A204.1 (cell line): ENCODE data around the gene ECHDC1.
"Not testable (repeated sequence)": the region's sequence is repeated elsewhere in the genome, so short reads cannot be mapped to it uniquely, and the experiment has no call there.

Experiments used
- FAIRE-seq: peaks from 2 replicates; lab custom pipeline; 2012; peaks lifted over from hg19 to GRCh38; lab: Jason Lieb, UNC

Gene ECHDC1, protein sequence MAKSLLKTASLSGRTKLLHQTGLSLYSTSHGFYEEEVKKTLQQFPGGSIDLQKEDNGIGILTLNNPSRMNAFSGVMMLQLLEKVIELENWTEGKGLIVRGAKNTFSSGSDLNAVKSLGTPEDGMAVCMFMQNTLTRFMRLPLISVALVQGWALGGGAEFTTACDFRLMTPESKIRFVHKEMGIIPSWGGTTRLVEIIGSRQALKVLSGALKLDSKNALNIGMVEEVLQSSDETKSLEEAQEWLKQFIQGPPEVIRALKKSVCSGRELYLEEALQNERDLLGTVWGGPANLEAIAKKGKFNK

GRCh38 chr6:127342946-127343808 lies at the start of gene ECHDC1:
TSS of gene ECHDC1 (minus strand) at chr6:127343609. CDS start at chr6:127331028, 12,581 bp downstream.
- no peak for FAIRE-seq

DNA sequence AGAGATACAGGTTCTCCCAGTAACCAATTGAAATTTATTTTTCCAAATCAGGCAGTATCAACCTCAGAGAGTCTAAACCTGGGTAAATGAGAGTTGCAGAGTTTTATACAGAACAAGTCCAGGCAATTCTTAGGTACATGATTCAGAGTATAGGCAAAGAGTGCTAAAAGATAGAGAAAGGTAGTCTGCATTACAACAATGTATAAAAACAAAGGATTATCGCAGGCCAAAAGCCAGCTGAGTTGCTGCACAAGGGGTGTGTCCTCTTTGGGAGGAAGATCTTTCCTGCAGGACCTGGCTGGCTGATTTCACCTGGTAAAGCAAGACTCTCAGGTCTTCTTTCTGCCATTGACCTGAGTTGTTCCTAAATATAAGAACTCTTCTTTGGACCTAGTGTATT lies 48.9 kb upstream of the ECHDC1 start:
- FAIRE-seq = no peak

GRCh38 chr6:127391094-127391953 lies 47.9 kb upstream of the ECHDC1 start:
- FAIRE-seq = no peak

DNA sequence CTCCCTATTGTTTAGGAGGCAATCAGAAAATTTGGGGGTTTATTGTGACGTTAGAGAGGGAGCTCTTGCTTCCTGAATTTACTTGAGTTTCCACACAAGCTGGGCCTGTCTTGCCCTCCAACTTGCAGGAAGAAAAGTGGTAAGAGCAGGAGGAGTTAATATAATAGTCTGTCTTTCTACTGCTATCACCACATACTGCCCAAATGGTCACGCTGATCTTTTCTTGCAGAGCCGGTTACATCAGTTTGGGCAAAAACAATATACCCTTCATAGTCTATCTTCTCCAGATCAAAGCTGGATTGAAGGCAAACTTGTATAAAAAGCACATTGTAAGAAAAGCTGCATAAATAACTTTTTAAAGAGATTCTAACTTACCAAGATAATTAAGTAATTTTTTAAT lies 46.3 kb upstream of the ECHDC1 start:
- no peak for FAIRE-seq

GRCh38 chr6:127385668-127386430 lies 42.4 kb upstream of the ECHDC1 start:
- FAIRE-seq = no peak

GRCh38 chr6:127384848-127385247 lies 41.4 kb upstream of the ECHDC1 start:
- FAIRE-seq = not testable (repeated sequence)

DNA sequence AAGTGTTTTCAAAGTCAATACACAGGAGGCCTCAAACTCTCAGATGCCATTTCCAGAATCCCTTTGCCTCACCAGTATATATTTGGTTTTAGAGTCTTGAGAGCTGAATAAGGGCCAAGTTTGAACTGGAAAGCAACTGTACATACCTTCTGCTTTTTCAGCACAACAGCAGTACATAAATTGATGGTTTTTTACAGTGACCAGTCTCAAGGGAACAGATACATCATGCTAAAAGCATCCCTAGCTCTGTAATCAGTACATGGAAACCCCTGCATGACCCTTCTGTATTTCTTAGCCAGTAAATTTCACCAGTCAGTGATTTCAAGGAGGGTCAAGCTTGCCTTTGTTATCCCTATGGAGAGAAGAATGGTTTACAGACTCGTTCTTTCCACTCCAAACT lies 40.6 kb upstream of the ECHDC1 start:
- FAIRE-seq = no peak

DNA sequence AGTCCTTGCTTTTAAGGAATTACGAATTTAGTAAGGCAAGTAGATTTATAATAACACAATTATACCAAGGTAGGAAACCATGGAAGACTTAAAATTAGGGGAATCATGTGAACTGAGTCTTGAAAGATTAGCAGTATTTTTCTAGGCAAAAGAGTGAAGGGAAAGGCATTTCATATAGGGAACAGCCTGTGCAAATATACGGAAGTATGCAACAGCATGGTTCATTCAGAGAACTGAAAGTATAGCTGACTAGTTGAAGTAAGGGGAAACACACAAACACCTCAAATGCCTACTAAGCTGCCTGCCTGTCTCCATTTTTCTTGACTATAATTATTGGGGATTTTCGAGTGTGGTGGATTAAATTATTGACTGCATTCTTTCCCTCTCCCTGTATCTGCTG lies 39.0 kb upstream of the ECHDC1 start:
- no peak for FAIRE-seq

DNA sequence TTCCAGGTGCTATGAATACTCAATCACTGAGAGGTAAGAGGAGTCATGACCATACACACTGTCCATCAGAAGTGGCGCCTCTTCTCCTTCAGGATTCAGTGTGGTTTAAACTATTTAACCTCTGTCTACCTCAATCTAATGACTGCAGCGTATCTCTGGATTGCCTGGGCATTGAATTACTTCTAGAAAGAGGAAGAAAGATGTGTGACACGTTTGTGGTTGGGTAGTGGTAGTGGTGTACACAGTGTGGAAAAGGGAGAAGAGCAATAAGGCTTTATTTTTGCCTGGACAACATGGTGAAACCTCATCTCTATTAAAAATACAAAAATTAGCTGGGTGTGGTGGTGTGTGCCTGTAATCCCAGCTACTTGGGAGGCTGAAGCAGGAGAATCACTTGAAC lies 38.0 kb upstream of the ECHDC1 start:
- FAIRE-seq = no peak

DNA sequence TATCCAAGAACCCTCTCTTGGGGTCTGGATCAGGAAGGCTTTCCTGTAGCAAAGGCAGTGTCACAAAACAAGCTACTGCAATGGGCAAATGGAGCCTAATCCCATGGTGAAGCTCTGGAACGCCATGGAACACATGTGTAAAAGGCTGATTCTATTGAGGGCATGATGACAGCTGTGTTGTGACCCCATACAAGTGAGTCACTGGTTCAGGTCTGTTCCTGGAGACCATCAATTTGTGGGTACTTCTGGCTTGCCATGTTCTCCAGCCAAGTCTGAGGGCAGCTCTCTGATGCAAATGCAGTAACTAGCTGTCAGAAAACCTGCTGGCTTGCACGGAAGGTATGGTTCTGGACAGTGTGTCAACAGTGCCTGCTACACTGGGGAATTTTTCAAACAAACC lies 33.3 kb upstream of the ECHDC1 start:
- no peak for FAIRE-seq

- no peak for FAIRE-seq
Observed at GRCh38 chr6:127367023-127367375, 23.6 kb upstream of the ECHDC1 start.

DNA sequence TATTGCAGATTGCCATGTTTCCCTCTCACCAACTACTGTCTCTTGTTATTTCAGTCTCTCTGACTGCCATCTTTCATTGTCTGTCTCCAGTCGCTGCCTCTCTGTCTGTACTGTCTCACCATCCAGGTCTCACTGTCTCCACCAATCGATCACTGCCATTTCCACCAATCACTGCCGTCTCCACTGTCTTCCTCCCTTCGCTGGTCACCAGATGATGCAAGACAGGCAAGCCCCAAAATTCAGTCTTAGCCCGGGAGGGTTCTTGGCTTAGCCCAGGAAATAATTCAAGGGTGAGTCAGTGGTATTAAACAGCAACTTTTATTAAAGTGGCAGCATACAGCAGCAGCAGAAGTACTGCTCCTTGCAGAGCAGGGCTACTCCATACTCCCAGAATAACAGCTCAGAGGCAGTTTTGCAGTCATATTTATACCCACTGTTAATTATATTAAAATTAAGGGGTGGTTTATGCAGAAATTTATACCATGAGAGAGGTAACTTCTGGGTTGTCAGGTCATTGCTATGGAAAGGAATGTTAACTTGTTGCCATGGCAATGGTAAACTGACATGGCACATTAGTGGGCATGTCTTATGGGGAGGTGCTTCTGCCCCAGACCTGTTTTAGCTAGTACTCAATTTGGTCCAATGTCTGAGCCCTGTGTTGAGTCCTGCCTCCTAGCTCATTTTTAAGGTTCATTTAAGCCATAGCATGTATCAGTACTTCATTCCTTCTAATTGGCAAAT lies 23.0 kb upstream of the ECHDC1 start:
- FAIRE-seq = no peak

DNA sequence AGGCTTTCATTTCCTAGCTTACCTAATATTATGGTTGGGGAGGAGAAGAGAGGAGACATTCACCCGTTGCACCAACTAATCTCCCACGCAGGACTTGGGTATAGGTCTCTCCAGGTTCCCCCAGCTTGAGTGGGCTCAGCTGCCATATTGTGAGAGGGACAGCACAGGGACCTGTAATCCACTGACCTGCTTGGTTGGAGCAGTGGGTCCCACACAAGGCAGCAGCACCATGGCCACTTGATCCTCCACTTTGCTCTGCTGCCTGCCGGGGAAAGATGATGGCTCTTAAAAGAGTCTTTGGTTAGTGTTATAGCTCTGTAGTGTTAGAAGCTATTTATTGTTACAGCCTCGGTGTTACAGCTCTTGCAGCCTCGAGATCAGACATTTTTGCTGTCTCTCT lies 22.5 kb upstream of the ECHDC1 start:
- FAIRE-seq = no peak

DNA sequence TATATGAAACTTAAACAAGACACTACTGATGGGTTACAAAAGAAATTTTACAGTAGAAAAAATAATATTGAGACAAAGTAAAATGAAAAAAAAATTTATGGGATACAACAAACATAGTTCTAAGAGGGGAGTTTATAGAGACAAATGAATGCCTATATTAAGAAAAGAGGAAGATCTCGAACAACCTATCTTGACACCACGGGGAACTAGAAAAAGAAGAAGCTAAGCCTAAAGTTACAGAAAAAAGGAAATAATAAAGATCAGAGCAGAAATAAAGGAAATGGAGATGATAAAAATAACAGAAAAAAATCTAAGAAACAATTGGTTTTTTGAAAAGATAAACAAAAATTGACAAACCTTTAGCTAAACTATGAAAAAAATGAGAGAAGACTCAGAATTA lies 9.1 kb upstream of the ECHDC1 start:
- FAIRE-seq = peak; percentile 61

- FAIRE-seq = no peak
Observed at GRCh38 chr6:127349980-127350379, 6.6 kb upstream of the ECHDC1 start.

DNA sequence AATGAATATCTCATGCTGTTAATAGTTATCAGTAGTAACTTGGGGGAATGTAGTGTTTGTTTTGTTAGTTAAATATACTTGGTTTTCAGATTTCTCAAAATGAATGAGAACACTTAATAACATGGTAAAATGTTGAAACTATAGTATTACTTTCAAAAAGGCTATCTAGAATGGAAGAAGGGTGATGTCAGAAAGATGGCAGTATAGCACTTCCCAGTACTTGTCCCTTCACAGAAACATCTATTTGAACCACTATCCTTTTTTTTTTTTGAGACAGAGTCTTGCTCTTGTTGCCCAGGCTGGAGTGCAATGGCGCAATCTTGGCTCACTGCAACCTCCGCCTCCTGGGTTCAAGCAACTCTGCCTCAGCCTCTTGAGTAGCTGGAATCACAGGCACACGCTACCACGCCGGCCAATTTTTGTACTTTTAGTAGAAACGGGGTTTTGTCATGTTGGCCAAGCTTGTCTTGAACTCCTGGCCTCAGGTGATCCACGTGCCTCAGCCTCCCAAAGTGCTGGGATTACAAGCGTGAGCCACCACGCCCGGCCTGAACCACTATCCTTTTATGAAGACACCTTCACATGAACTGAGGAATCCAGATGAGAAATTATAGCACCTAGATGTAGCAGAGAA lies 4.7 kb upstream of the ECHDC1 start:
- no peak for FAIRE-seq

GRCh38 chr6:127347178-127347577 lies 3.8 kb upstream of the ECHDC1 start:
- FAIRE-seq = no peak

- FAIRE-seq = no peak
Observed at GRCh38 chr6:127345521-127345920, 2.1 kb upstream of the ECHDC1 start.

DNA sequence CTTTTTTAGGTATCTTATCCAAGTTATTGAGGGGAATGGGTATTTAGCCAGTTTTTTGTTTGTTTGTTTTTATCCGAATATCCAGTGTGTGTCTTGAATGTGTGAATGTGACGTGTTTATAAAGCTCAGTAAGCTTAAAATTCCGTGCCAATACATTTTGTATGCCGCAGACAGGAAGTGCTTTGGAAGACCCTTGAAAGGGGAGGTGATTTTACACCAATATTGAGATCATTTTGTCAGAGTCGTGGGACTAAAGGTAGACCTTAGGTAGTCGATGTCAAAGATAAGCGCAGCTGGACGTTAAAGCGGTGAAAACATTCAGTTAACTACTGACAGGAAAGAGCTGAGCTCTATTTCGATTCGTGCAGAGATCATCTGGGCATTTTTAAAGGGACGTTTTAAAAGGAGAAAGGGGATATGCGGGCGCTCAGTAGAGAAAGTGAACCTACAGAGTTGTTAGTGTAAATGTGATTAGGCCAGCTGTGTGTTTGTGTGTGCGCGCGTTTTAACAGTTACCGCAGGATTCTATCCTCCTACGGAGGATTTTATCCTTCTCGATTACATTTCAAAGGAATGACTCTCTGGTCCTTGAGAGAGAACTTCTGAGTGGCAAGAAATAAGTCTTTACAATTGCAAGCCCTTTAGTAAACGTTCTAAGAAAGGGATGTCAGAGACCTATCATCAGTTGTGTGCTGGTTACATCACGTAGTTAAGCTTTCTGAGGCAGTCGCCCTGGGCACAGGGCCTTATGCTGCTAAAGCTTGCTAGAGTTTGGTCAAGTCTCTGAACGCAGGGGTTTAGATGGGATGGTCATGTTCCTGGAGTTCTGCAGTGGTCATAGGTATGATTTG lies 625 bp upstream of the ECHDC1 start:
- no peak for FAIRE-seq
